HG03378 (cell line): ENCODE results near the gene CHIT1.
A peak's percentile ranks its signal among the peaks of the same experiment; 100 is the strongest.

ENCODE experiments used
- ATAC-seq: cut with Tn5 transposase; IDR thresholded peaks from one replicate; pipeline ENCODE4 v1.9.1; 2021; ENCODE audit warnings: mild to moderate bottlenecking, moderate library complexity; ENCODE audit not compliant: unreplicated experiment

Gene CHIT1

GRCh38 chr1:203176273-203177035, 53.0 kb downstream of the CHIT1 start:
- no peak for ATAC-seq

DNA sequence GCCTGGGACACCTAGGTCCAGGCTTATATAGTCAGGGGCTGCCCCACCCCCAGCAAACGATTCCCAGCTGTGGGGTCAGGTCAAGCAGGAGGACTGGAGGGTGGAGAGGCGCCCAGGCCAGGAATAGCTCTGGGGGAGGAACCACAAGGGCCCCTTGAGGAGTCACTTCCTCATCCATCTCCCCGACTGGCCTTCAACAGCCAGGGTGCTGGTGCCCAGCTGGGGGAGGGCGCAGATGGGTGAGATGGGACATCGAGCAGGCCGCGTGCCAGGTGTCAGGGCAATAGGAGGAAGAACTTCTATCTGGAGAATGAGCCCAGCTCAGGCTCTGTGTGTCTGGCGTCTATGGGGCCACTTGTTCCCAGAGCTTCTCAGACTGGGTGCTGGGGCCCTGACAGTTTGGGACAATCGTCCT, 53.6 kb downstream of the CHIT1 start:
- no peak for ATAC-seq

DNA sequence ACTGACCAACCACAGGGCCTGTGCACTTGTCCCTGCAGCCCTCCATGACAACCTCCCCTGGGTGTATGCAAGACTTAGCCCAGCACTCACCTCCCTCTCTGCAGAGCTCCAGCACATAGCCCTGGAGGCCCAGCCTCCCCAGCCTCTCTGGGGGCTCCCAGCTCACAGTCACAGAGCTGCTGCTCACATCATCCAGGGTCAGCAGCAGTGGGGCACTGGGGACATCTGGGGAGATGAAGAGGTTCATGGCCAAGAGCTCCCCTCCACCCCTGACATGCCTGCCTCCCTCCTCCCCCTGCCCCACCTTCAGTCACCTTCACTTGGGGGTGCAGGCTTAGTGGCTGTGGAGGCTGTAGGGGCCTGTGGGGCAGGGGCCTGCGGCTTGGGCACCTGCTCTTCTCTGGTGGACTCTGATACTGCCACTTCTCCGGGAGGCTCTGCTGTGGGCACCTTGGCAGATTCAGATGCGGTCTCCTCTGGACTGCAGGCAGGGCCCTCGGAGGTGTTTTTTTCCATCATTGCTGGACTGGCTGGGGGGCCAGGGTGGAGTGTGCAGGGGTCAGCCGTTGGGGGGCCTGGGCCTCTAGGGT, 54.1 kb downstream of the CHIT1 start, which contains the start of gene MYBPH:
MYBPH (minus strand) TSS at position 590 of the 590 bp plus-strand sequence; CDS start at position 519, 71 bp downstream.
- no peak for ATAC-seq

GRCh38 chr1:203174324-203174985, 55.0 kb downstream of the CHIT1 start:
- ATAC-seq, result no peak

DNA sequence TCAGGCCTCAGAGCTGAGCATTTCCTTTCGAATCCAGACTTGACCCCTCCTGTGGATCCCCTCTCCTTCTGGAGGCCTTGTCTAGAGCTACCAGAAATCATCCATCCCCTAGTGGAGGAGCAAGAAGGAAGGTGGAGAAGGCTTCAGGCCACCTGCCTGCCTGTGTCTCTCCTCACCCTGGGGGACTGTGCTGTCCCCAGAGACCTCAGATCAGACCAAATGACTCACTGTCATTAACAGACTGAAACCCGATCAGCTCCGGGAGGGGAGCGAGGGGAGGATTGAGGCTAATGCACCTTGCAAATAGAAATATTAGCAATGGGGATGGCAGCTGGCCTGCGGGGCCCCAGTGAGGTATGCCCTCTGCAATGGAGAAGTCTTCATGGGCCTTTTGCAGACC, 55.9 kb downstream of the CHIT1 start:
- ATAC-seq, result peak; percentile 93

GRCh38 chr1:203173011-203173555, 56.4 kb downstream of the CHIT1 start:
- ATAC-seq, result no peak

GRCh38 chr1:203172184-203173010, 57.1 kb downstream of the CHIT1 start:
- ATAC-seq, result no peak

GRCh38 chr1:203171341-203172183, 57.9 kb downstream of the CHIT1 start:
- ATAC-seq, result no peak

- no peak for ATAC-seq
Observed at GRCh38 chr1:203170625-203171330, 58.7 kb downstream of the CHIT1 start.

- ATAC-seq, result no peak
Observed at GRCh38 chr1:203169770-203170520, 59.5 kb downstream of the CHIT1 start.

DNA sequence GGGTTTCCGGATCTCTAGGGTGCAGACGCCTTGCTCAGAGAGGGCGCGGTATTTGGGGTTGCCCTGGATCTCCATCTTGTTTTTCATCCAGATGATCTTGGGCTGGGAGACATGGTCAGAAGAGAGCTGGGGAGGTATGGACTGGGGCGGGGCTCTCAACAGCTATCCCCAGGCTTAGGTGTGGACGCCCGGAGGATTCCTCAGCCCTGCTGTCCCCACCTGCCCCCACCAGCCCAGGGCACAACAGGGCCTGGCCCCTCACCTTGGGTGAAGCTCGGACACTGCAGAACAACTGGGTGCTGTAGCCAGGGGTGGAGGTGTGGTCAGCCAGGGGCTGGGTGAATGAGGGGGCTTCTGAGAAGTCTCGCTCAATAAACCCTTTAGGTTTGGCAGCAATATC, 60.5 kb downstream of the CHIT1 start:
- ATAC-seq, result no peak

GRCh38 chr1:203168256-203168786, 61.2 kb downstream of the CHIT1 start:
- ATAC-seq, result no peak

- ATAC-seq, result no peak
Observed at GRCh38 chr1:203167913-203168200, 61.6 kb downstream of the CHIT1 start.

GRCh38 chr1:203167026-203167912, 62.2 kb downstream of the CHIT1 start:
- ATAC-seq, result no peak

DNA sequence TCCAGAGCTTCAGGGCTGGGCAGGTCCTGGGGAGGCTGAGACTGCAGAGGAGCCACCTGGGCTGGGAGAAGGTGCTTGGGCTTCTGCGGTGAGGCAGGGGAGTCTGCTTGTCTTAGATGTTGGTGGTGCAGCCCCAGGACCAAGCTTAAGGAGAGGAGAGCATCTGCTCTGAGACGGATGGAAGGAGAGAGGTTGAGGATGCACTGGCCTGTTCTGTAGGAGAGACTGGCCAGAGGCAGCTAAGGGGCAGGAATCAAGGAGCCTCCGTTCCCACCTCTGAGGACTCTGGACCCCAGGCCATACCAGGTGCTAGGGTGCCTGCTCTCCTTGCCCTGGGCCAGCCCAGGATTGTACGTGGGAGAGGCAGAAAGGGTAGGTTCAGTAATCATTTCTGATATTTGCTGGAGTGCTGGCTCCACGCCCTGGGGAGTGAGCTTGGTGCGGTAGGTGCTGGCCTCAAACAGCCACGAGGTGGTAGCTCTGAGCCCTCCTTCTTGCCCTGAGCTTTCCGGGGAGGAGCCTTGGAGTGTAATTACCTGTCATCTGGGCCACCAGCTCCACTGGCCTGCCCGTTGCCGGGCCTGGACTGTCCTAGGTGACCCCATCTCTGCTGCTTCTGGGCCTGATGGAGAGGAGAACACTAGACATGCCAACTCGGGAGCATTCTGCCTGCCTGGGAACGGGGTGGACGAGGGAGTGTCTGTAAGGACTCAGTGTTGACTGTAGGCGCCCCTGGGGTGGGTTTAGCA, 63.1 kb downstream of the CHIT1 start:
- ATAC-seq, result no peak
